ENCODE measurements around the gene ZC3H7A.

ZC3H7A gene

GRCh38 chr16:11797166-11797956 is at the start of gene ZC3H7A:
ZC3H7A (minus strand) TSS chr16:11797258; CDS start chr16:11782354, 14,904 bp downstream.
- peak; percentile 33 for TF ChIP-seq CTCF (IDR thresholded peaks at IDR 0.05; ENCODE audit: low read depth, low read length, missing control alignments)
- H3K4me3 ChIP-seq (replicated peaks; ENCODE audit: low read depth, low read length), result peak within 1 kb of the TSS; percentile 94
- DNase-seq (ENCODE audit: extremely low read depth, low read depth), result peak; percentile 78

- DNase-seq (ENCODE audit: extremely low read depth, low read depth), result no peak
- TF ChIP-seq CTCF (IDR thresholded peaks at IDR 0.05; ENCODE audit: low read depth, low read length, missing control alignments), result no peak
- H3K4me3 ChIP-seq (replicated peaks; ENCODE audit: low read depth, low read length), result no peak overlapping the region
Measured at GRCh38 chr16:11844499-11844898, 47.4 kb upstream of the ZC3H7A start.

GRCh38 chr16:11843861-11844260 is 46.8 kb upstream of the ZC3H7A start:
- no peak overlapping the region for H3K4me3 ChIP-seq (replicated peaks; ENCODE audit: low read depth, low read length)
- no peak for TF ChIP-seq CTCF (IDR thresholded peaks at IDR 0.05; ENCODE audit: low read depth, low read length, missing control alignments)
- DNase-seq (ENCODE audit: extremely low read depth, low read depth), result no peak

GRCh38 chr16:11843206-11843605 is 46.1 kb upstream of the ZC3H7A start:
- TF ChIP-seq CTCF (IDR thresholded peaks at IDR 0.05; ENCODE audit: low read depth, low read length, missing control alignments), result no peak

GRCh38 chr16:11841026-11841425 is 44.0 kb upstream of the ZC3H7A start:
- no peak overlapping the region for H3K4me3 ChIP-seq (replicated peaks; ENCODE audit: low read depth, low read length)
- no peak for DNase-seq (ENCODE audit: extremely low read depth, low read depth)
- TF ChIP-seq CTCF (IDR thresholded peaks at IDR 0.05; ENCODE audit: low read depth, low read length, missing control alignments), result no peak

More at GRCh38 chr16:11843206-11843605, 46.1 kb upstream of the ZC3H7A start:
- DNase-seq (ENCODE audit: extremely low read depth, low read depth), result no peak
- no peak overlapping the region for H3K4me3 ChIP-seq (replicated peaks; ENCODE audit: low read depth, low read length)

GRCh38 chr16:11836650-11837244 is 39.7 kb upstream of the ZC3H7A start:
- DNase-seq (ENCODE audit: extremely low read depth, low read depth), result peak; percentile 84
- TF ChIP-seq CTCF (IDR thresholded peaks at IDR 0.05; ENCODE audit: low read depth, low read length, missing control alignments), result no peak
- H3K4me3 ChIP-seq (replicated peaks; ENCODE audit: low read depth, low read length), result no peak overlapping the region
